K562 (cell line): ENCODE measurements around the gene USP37. TPM values are rescaled to one million over a fixed set of nuclear protein-coding genes. Genes with fewer than 3 reads are reported as not detected.

Experiments used
- ATAC-seq: fragments of 200-7000 bp; cut with Tn5 transposase; 3 replicates; pipeline ENCODE4 v1.9.1; 2020; ENCODE audit warnings: moderate library complexity
- BruUV-seq: library from RNA; stranded (reverse); fragments of 400-500 nt; replicated peaks from 2 replicates; lab custom pipeline; 2021; lab: Mats Ljungman, UMichigan
- CTCF ChIA-PET: fragments of 300-600 bp; formaldehyde crosslinking; extraction: SDS; loops from one replicate; lab custom pipeline; 2021; ENCODE audit warnings: low intra/inter-chr PET ratio; lab: Yijun Ruan, JAX
- POLR2A ChIA-PET: fragments of 300-600, 350-650 bp; sonication (Branson Sonifier 250); formaldehyde crosslinking; extraction: SDS; loops from one replicate; lab custom pipeline; 2021; ENCODE audit warnings: antibody characterized with exemption, inconsistent platforms; lab: Yijun Ruan, JAX
- DNase-seq, 4 experiments: peaks; one replicate each; pipeline versions ENCODE4 v3.0.0 to v3.0.0-alpha.2; 2011 to 2018; ENCODE audit warnings: low spot score in 3 of 4, mixed read lengths in 3 of 4; ENCODE audit errors: extremely low read depth in 1 of 4
- FAIRE-seq: peaks from 2 replicates; lab custom pipeline; 2011; peaks lifted over from hg19 to GRCh38; lab: Jason Lieb, UNC
- H2AFZ ChIP-seq: 2 replicates; pipeline ENCODE4 v1.6.0; 2011; ENCODE audit warnings: low read depth, low read length, control low read depth, inconsistent platforms
- H3K27ac ChIP-seq: fragments of 200-600 bp; 3 replicates; pipeline ENCODE4 v1.8.0; 2011; ENCODE audit warnings: low read depth, mild to moderate bottlenecking, control low read depth, inconsistent platforms, low read length, moderate library complexity, mixed read lengths; ENCODE audit errors: extremely low read depth
- H3K27me3 ChIP-seq, 2 experiments: fragments of 300-600 bp in 1 of 2; 2 replicates in 1 of 2; 3 replicates in 1 of 2; pipeline versions ENCODE4 v1.6.0 to v1.8.0; 2011; ENCODE audit warnings: inconsistent platforms in 2 of 2, low read length in 2 of 2, mild to moderate bottlenecking in 1 of 2, mixed read lengths in 1 of 2, moderate library complexity in 1 of 2; ENCODE audit not compliant: control insufficient read depth in 2 of 2, insufficient read depth in 2 of 2
- H3K36me3 ChIP-seq: fragments of 300-600 bp; 3 replicates; pipeline ENCODE4 v1.8.0; 2011; ENCODE audit warnings: mild to moderate bottlenecking, low read length, inconsistent platforms; ENCODE audit not compliant: control insufficient read depth, insufficient read depth
- H3K4me1 ChIP-seq, 2 experiments: fragments of 200-600 bp in 1 of 2; replicated peaks in 1 of 2; 2 replicates in 1 of 2; 3 replicates in 1 of 2; pipeline versions ENCODE4 v1.5.1 to v1.8.0; 2011; ENCODE audit warnings: inconsistent platforms in 2 of 2, low read length in 2 of 2, mild to moderate bottlenecking in 1 of 2, mixed read lengths in 1 of 2, moderate library complexity in 1 of 2; ENCODE audit not compliant: control insufficient read depth in 2 of 2, insufficient read depth in 2 of 2
- H3K4me2 ChIP-seq: 2 replicates; pipeline ENCODE4 v1.6.1; 2011; ENCODE audit warnings: low read length, control low read depth, inconsistent platforms, mixed read lengths; ENCODE audit not compliant: insufficient read depth
- H3K4me3 ChIP-seq: fragments of 200-600 bp; sonication (generic), shearing (Covaris generic); 2 replicates; pipeline ENCODE4 v1.5.1; 2016; ENCODE audit warnings: control low read depth, inconsistent platforms
- H3K79me2 ChIP-seq: fragments of 200-600 bp; 3 replicates; pipeline ENCODE4 v1.8.0; 2011; ENCODE audit warnings: low read length, inconsistent platforms; ENCODE audit not compliant: control insufficient read depth, insufficient read depth
- H3K9ac ChIP-seq, 2 experiments: 2 replicates each; pipeline versions ENCODE4 v1.6.0 to v1.6.1; 2011; ENCODE audit warnings: low read depth in 2 of 2, low read length in 2 of 2, control low read depth in 1 of 2, inconsistent platforms in 1 of 2, mild to moderate bottlenecking in 1 of 2, mixed read lengths in 1 of 2; ENCODE audit not compliant: insufficient read depth in 1 of 2
- H3K9me1 ChIP-seq: one replicate; pipeline ENCODE4 v1.6.0; 2011; ENCODE audit warnings: inconsistent platforms, mild to moderate bottlenecking, low read length, moderate library complexity; ENCODE audit not compliant: control insufficient read depth, insufficient read depth
- H3K9me3 ChIP-seq: replicated peaks from 2 replicates; pipeline ENCODE4 v1.5.1; 2011; ENCODE audit warnings: low read depth, low read length, inconsistent platforms; ENCODE audit not compliant: control insufficient read depth, insufficient read depth
- H4K20me1 ChIP-seq: replicated peaks from 2 replicates; pipeline ENCODE4 v1.6.1; 2011; ENCODE audit warnings: low read length, inconsistent platforms, mixed read lengths; ENCODE audit not compliant: control insufficient read depth, insufficient read depth
- CUX1 ChIP-seq: fragments of 200-800 bp; sonication (Bioruptor generic); IDR thresholded peaks from 2 replicates; pipeline ENCODE4 v1.6.1; 2016; ENCODE audit warnings: missing genetic modification characterization, missing compliant biosample characterization
- DIDO1 ChIP-seq: fragments of 450-650 bp; IDR thresholded peaks from 2 replicates; pipeline ENCODE4 v1.6.1; 2016; ENCODE audit warnings: low read depth, missing biosample characterization, missing genetic modification characterization
- ETS2 ChIP-seq: IDR thresholded peaks from 2 replicates; pipeline ENCODE4 v1.6.1; 2016; ENCODE audit warnings: borderline replicate concordance, missing genetic modification characterization, mild to moderate bottlenecking, moderate library complexity, missing compliant biosample characterization; ENCODE audit not compliant: poor library complexity, severe bottlenecking
- GTF2F1 ChIP-seq: IDR thresholded peaks from 2 replicates; pipeline ENCODE4 v1.6.1; 2011; ENCODE audit warnings: low read depth, low read length, improper control_type of control experiment
- HIVEP1 ChIP-seq: fragments of 250-450 bp; sonication (Bioruptor Pico); IDR thresholded peaks from 2 replicates; pipeline ENCODE4 v1.4.0; 2020; ENCODE audit warnings: mild to moderate bottlenecking
- HNRNPLL ChIP-seq: fragments of 200-400 bp; formaldehyde crosslinking; IDR thresholded peaks from 2 replicates; pipeline ENCODE4 v1.6.1; 2017; ENCODE audit warnings: low read length, low read depth, mild to moderate bottlenecking; ENCODE audit not compliant: poor library complexity, severe bottlenecking
- KAT2B ChIP-seq: IDR thresholded peaks from one replicate; pipeline ENCODE4 v1.6.1; 2012; ENCODE audit warnings: low read depth, mild to moderate bottlenecking, control low read depth, inconsistent platforms, low read length, moderate library complexity
- U2AF2 ChIP-seq: fragments of 200-400 bp; formaldehyde crosslinking; optimal IDR thresholded peaks from 2 replicates; pipeline ENCODE3; 2017; ENCODE audit warnings: low read depth, mild to moderate bottlenecking, low read length
- ZNF217 ChIP-seq: sonication (generic); formaldehyde crosslinking; IDR thresholded peaks from 2 replicates; pipeline ENCODE4 v1.8.0; 2022; ENCODE audit warnings: mild to moderate bottlenecking, missing genetic modification reagents
- ZNF224 ChIP-seq: sonication (generic); formaldehyde crosslinking; IDR thresholded peaks from 2 replicates; pipeline ENCODE4 v1.8.0; 2022; ENCODE audit warnings: mild to moderate bottlenecking, missing genetic modification reagents
- ZNF551 ChIP-seq: fragments of 250-450 bp; sonication (Bioruptor Pico); IDR thresholded peaks from 2 replicates; pipeline ENCODE4 v1.5.0; 2021; ENCODE audit warnings: mild to moderate bottlenecking, moderate library complexity
- WGBS: fragments of 100-300 bp; shearing (Covaris generic); methylation state at CpG from one replicate; pipeline ENCODE4 v1.1.6; 2016; ENCODE audit warnings: low coverage, mixed read lengths; ENCODE audit not compliant: insufficient coverage; ENCODE audit errors: missing lambda C conversion rate; 5-methylcytosine and 5-hydroxymethylcytosine counted together
- in situ Hi-C: fragments of 300-500 bp; cut with MboI; formaldehyde crosslinking; loops from 4 replicates; pipeline ENCODE4 v1.15.0; 2018; ENCODE audit warnings: inconsistent platforms, mixed read lengths
- intact Hi-C: fragments of 100-400 bp; cut with micrococcal nuclease; formaldehyde crosslinking; loops from 2 replicates; pipeline ENCODE4 v1.14.2; 2022
- polyA plus RNA-seq, 8 experiments: library from polyadenylated mRNA; depleted of rRNA in 4 of 8; stranded (reverse) in 5 of 8; unstranded in 3 of 8; fragments of >200 nt; fragmentation: Nextera tagmentation in 2 of 8; fragmentation: Illumina TruSeq in 1 of 8; extraction: Ambion mirVana in 2 of 8; extraction: Trizol in 1 of 8; gene quantifications; 2 replicates each; pipeline versions ENCODE4 v1.2.1 to v1.2.3, GENCODE V29; 2011 to 2014; ENCODE audit warnings: inconsistent platforms in 1 of 8, missing spikeins in 1 of 8
- total RNA-seq, 7 experiments: library from RNA; depleted of rRNA in 6 of 7; stranded (reverse); fragments of >200 nt in 6 of 7; fragmentation: Illumina TruSeq in 2 of 7; extraction: Trizol in 2 of 7; gene quantifications; 2 replicates each; pipeline versions ENCODE4 v1.2.1 to v1.2.3, GENCODE V29; 2011 to 2021; ENCODE audit warnings: low replicate concordance in 1 of 7
- TF ChIP-seq, protein P1 (sequence below), 2 experiments: fragments of 450-650 bp; conservative IDR thresholded peaks; 2 replicates each; pipeline ENCODE4 v1.6.1; 2017; ENCODE audit warnings: mild to moderate bottlenecking in 2 of 2, moderate library complexity in 2 of 2
- TF ChIP-seq, protein P2 (sequence below), 2 experiments: fragments of 200-800 bp in 1 of 2; sonication (Bioruptor generic) in 1 of 2; sonication (generic) in 1 of 2; formaldehyde crosslinking in 1 of 2; IDR thresholded peaks in 1 of 2; conservative IDR thresholded peaks in 1 of 2; 2 replicates each; pipeline versions ENCODE4 v1.5.0 to v1.6.1; 2016 to 2020; ENCODE audit warnings: missing compliant biosample characterization in 1 of 2, missing genetic modification characterization in 1 of 2, missing genetic modification reagents in 1 of 2

The USP37 gene
- total and polyA plus RNA-seq, 9 of the 15 experiments (the other 6 are each of a cell fraction or from before 2014, with no cell fraction given) = 2.0 to 14.2 (median 8.5) TPM

GRCh38 chr2:218558986-218559385, 9.2 kb downstream of the USP37 start:
- intact Hi-C loops (no loop called here), in situ Hi-C loops (no loop called here)
- Histone ChIP-seq H3K9ac (no peak overlapping the region), H3K9me1 (no peaks in the 10 kb centered on the region), H3K27me3 (no peaks in the 10 kb centered on the region), H3K36me3 (peaks cover 76% of the 10 kb centered on the region), H4K20me1 (no peaks in the 10 kb centered on the region), H3K9me3 (no peaks in the 10 kb centered on the region), H2AFZ (no peak overlapping the region), H3K4me1 (no peaks in the 10 kb centered on the region), H3K27ac (no peak overlapping the region), H3K4me3 (no peak overlapping the region), H3K79me2 (peaks cover 11% of the 10 kb centered on the region), H3K4me2 (no peak overlapping the region)
- POLR2A ChIA-PET = no interaction called here
- BruUV-seq = no TSS peak
- ATAC-seq = no peak
- CTCF ChIA-PET = no interaction called here
- no peak for DNase-seq
- 94% methylated on average over 3 of the region's 3 CpGs for WGBS
- FAIRE-seq = no peak
- no peak for TF ChIP-seq U2AF2
- TF ChIP-seq ETS2 (tag) = no peak
- no peak for TF ChIP-seq ZNF551
- TF ChIP-seq HNRNPLL = no peak
- no peak for TF ChIP-seq GTF2F1
- no peak for TF ChIP-seq DIDO1
- no peak for TF ChIP-seq KAT2B
- TF ChIP-seq HIVEP1 (CRISPR knock-in tag) = no peak
- no peak for TF ChIP-seq CUX1 (CRISPR knock-in tag)
- TF ChIP-seq ZNF217 (CRISPR knock-in tag) = no peak
- no peak for TF ChIP-seq ZNF224 (CRISPR knock-in tag)
- TF ChIP-seq, protein P1, sequence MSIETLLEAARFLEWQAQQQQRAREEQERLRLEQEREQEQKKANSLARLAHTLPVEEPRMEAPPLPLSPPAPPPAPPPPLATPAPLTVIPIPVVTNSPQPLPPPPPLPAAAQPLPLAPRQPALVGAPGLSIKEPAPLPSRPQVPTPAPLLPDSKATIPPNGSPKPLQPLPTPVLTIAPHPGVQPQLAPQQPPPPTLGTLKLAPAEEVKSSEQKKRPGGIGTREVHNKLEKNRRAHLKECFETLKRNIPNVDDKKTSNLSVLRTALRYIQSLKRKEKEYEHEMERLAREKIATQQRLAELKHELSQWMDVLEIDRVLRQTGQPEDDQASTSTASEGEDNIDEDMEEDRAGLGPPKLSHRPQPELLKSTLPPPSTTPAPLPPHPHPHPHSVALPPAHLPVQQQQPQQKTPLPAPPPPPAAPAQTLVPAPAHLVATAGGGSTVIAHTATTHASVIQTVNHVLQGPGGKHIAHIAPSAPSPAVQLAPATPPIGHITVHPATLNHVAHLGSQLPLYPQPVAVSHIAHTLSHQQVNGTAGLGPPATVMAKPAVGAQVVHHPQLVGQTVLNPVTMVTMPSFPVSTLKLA (conservative IDR thresholded peaks at IDR 0.05) = no peak
- TF ChIP-seq, protein P2, sequence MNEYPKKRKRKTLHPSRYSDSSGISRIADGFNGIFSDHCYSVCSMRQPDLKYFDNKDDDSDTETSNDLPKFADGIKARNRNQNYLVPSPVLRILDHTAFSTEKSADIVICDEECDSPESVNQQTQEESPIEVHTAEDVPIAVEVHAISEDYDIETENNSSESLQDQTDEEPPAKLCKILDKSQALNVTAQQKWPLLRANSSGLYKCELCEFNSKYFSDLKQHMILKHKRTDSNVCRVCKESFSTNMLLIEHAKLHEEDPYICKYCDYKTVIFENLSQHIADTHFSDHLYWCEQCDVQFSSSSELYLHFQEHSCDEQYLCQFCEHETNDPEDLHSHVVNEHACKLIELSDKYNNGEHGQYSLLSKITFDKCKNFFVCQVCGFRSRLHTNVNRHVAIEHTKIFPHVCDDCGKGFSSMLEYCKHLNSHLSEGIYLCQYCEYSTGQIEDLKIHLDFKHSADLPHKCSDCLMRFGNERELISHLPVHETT (CRISPR knock-in tag; conservative IDR thresholded peaks at IDR 0.05 in 1 of 2, IDR thresholded peaks at IDR 0.05 in 1 of 2) = no peak
